Esophagus squamous epithelium (tissue), 4 donors: Measurements from ENCODE around the gene COL26A1.

Experiments used
- CTCF ChIP-seq, 6 experiments: fragments of 450-650 bp in 4 of 6; fragments of 200-600 bp in 2 of 6; sonication (generic) in 2 of 6; IDR thresholded peaks; one replicate each; pipeline ENCODE4 v1.5.1; 2016 to 2019; ENCODE audit warnings: antibody characterized with exemption in 6 of 6, mild to moderate bottlenecking in 4 of 6, moderate library complexity in 4 of 6
- POLR2A ChIP-seq, 4 donors: fragments of 450-650 bp; IDR thresholded peaks; one replicate each; pipeline ENCODE4 v1.6.1; 2017; ENCODE audit warnings: antibody characterized with exemption in 4 of 4, mild to moderate bottlenecking in 4 of 4, moderate library complexity in 3 of 4

DNA sequence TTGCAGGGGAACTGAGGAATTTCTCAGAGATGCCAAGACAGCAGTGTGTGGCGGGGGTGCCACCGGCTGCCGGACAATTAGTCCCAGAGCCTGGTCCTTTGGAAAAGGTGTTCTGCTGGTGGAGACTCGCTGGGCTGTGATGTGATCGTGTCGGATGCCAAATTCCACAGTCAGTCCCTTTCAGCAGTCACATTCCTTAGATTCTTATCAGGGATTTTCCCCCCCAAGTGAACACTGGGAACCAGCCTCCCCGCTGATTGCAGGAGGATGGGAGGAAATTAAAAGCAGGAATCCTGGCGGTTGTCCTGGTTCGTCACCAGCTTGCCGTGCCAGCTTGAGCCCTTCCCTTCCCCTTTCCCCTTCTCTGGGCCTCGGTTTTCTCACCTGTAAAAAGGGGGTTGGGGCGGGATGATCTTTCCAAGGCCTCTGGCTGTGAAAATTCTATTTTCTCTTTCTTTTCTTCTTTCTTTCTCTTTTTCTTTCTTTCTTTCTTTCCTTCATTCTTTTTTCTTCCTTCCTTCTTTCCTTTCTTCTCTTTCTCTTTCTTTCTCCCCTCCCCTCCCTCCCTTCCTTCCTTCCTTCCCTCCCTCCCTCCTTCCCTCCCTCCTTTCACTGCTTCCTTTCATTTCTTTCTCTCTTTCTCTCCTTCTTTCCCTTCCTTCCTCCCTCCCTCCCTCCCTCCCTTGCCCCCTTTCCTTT is 39.6 kb downstream of the COL26A1 start:
- TF ChIP-seq POLR2A (IDR thresholded peaks at IDR 0.05) = no peak
- TF ChIP-seq CTCF (IDR thresholded peaks at IDR 0.05) = no peak
